Fibroblast of skin of right quadriceps (primary cell): Measurements from ENCODE around the gene CST1.
"Not testable (repeated sequence)": the region's sequence is repeated elsewhere in the genome, so short reads cannot be mapped to it uniquely, and the experiment has no call there.

Experiments
- DNase-seq: peaks from one replicate; pipeline ENCODE4 v3.0.0-alpha.2; 2013

CST1 gene

DNA sequence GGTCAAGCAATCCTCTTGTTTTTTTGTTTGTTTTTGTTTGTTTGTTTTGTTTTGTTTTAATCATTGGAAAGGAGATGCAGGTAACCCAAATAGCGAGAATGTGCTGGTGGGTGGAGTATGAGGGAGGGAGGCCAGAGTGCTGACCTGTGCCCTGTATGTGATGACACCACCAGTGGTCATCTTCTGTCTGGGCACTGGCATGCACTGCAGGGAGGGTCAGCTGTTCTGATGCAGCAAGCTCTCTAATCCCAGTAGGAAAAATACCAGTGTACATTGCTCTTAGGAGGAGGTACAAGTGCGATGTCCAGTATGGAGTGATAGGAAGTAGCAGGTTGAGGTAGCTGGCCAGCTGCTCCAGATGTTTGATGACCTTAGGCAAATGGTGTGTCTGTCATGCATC is 2.9 kb upstream of the CST1 start:
- no peak for DNase-seq

DNA sequence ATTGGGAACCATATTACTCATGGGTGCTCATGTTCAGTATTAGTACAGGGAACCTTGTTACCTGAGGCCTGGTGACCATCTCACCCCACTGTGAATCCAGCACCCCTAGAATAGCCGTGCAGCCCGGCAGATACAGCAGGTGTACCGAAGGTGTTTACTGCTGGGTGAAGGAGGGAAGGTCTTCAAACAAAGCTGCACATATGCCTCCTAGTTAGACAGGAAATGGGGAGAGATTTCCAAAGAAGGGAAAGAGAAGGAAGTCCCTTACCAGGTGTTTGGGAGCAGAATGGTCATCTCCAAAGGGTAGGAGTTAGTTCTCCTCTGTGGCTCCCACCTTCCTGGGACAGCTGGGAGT is 2.4 kb upstream of the CST1 start:
- DNase-seq = no peak

DNA sequence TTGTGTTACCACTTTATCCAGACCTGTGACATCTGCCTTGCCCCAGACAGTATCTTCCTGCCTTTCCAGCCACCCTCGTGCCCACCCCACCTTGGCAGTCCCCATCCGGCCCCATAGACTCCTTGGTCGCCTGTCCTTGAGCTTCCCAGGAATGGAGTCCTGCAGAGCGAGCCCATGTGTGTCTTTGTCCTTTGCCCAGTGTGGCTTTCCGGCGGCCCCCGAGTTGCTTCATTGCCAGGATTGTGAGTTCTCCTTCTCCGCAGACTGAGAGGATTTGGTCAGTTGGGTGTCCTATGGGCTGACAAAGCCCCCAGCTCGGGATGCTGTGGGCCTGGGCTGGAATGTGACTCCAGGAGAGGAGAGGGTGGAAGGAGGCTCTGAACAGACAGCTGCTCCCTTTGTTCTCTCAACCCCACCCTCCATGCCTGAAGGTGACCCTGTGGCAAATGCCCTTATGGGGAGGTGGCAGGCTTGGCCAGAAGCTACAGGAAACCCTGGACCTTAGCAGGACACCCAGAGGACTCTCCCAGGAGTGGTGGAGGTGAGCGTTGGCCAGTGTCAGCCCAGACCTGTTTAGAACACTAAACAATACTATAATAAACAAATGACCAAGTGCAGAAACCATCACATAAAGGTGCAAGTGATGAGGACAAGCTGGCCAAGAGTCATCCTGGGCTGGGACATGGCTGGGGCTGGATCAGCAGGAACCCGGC is 1.9 kb upstream of the CST1 start:
- DNase-seq = no peak

DNA sequence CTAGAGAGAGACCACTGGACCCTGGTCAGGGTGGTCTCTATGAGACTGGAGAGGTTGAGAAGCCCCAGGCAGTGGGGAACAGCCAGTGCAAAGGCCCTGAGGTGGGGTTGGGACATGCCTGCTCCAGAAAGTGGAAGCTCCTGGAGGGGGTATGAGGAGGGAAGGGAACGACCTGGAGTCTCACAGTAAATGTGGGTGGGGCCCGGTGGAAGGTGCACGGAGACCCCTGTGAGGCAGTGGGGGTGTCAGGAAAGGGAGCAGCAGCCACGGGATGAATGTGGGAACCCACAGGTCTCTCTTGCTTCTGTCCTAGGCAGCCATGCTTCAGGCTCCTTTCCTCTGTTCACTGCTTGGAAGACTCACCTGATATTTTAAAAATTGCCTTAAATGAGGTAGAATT is 1.3 kb upstream of the CST1 start:
- no peak for DNase-seq

DNA sequence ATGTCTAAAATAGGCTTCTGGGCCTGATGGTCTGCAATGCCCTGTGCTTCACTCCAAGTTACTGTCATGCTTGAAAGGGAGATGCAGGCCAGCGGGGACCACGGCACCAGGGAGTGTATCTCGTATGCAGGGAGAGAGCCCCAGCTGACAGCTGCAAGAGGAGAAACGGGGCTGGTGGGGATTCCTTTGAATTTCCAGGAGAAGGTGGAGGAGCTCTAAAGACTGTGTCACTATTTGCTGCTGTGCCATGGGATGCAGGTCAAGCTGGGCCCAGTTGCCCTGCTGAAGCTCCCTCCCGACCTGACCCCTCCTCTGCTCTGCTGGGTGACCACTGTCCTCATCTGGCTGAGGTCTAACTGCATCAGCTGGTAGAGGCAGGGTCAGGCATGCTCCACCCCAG is 989 bp downstream of the CST1 start:
- DNase-seq = no peak

DNA sequence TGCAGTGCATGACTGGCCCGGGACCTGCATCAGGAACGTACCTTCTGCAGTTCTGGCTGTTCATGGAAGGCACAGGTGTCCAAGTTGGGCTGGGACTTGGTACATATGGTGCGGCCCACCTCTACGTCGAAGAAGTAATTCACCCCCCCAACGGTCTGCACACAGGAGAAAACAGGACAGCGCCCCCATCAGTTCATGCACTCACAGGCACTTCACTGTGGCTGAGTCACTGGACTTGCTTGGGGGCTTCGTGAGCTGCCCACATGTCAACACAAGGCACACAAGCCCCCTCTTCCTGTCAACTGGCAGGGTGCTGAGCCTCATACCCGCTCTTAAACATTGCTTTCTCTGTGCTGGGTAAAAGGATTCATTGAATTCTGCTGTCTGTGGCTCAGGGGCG is 1.8 kb downstream of the CST1 start:
- not testable (repeated sequence) for DNase-seq

DNA sequence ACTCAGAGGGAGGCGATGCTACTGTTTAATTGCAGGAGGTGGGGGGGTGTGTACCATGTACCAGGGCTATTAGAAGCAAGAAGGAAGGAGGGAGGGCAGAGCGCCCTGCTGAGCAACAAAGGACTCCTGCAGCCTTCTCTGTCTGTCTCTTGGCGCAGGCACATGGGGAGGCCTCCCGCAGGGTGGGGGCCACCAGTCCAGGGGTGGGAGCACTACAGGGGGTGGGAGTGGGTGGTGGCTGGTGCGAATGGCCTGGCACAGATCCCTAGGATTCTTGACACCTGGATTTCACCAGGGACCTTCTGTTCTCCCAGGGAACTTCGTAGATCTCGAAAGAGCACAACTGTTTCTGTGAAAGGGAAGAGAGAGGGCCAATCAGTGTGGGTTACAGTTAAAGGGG is 3.2 kb downstream of the CST1 start:
- DNase-seq = not testable (repeated sequence)

DNA sequence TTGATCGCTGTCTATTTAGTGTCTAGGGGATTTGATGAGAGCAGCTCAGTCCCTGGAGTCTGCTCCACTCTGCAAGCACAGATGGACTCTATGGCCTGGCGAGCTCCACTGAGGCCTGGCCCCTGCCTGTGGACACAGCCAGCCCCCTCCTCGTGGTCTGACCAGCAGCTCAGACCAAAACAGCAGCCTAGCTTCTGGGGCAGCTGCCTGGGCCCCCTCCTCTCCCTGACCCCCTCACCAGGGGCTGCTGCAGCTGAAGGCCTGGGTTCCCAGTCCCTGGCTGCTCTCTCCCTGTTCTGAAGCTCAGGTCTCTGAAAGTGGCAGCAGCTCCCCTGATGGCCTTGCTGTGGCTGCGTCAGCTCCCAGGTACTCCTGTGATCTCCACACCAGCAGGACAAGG is 3.6 kb downstream of the CST1 start:
- not testable (repeated sequence) for DNase-seq

DNA sequence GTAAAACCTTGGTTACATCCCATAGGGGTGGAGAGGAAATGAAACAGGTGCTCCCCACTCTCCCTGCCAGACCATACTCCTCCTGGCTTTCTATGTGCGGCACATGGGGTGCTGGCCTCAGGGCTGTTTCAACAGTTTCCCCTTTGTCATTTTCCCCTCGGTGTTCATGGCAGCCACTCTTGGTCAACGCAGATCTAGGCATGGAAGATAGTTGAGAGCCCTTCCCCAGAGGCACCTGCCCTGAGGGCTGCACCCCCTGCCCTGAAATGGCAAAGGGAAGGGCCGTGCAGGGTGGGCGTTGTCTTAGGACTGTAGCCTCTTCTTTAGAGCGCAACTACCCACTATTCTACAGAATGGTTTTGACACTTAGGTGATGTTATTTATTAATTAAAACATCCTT is 4.4 kb downstream of the CST1 start:
- DNase-seq = no peak

DNA sequence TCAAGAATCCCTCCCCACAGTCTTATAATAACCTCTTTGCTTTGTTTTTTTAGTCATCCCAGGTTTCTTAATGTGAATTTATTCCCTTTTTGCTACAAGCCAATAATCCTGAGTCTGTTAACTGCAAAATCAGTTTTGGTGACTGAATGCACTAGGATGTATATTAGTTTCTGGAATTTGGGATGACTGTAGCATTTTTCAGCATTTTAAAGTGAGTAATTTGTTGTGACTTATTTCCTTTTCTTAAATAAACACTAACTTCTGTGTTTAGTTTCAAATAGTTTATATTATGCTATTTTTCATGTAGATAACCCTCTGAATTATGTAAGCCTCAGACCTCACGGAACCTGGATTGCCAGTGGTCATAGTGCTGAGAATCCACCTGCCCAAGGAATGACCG is 5.5 kb downstream of the CST1 start:
- DNase-seq = no peak

DNA sequence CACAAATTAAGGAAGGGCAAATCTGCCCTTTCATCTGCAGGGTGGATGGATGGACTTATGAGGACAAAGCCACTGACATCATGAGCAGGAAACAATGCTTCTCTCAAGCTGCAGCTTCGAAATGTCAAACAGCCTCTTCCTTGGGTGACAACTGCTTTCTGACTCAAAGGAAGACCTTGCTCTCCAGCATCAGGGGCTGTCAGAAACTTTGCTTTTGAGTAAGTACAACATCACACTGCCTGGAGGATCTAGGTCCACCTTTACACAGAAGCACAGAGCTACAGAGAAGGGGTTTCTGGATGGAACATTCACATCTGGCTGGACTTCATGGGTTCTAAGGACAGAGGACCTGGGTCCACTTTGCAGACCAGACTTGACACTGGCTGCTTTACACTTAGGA is 5.9 kb downstream of the CST1 start:
- DNase-seq = no peak

DNA sequence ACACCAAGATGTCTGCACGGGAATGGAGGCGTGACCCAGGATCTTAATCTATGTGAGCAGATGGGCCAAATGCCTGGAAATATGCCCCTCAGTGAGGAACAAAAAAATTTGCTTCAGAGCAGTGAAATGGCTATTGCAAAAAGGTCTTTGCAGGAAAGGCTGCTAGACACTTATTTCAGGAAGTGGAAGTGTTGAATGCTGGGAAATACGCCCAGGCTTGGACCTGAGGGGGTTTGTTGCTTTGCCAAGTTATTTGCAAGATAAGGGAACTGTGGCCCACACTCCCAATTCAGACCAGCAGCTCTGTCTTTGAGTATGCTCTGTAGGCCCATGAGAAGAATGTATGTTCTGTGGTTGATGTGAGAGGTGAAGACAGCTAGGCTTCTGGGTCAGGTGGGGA is 15.3 kb downstream of the CST1 start:
- DNase-seq = not testable (repeated sequence)

DNA sequence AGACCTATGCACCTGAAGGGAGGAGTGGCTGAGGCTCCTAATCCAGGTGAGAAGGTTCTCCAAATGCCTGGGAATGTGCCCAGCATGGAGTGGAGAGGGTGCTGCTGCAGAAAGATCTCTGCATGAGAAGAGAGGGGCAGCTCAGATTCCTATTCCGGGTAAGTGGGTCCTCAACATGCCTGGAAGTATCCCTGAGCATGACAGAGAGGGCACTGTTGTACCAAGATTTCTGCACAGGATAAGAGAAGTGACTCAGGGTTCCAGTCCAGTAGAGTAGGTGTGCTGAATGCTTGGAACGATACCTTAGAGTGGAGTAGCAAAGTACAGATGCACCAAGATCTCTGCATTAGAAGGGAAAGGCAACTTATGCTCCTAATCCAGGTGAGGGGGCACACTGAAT is 15.8 kb downstream of the CST1 start:
- DNase-seq = not testable (repeated sequence)

DNA sequence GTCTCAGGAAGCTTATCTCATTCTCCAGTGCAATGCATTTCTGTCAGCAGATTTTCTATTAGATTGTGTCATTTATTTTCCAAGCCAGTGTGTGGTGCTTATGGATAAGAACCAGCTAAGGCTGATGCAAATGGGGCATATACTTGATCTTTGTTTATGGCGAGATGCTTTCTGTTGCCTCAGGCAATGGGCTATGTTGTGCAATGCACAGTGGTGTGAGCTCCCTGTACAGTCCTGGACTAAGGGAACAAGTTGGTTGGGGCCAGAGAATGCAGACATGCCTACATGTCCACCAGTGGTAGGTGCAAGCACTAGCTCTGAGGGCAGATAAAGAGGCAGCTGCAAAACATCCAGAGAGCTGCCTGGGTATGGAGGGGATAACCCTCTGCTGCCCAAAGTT is 16.3 kb downstream of the CST1 start:
- DNase-seq = not testable (repeated sequence)

DNA sequence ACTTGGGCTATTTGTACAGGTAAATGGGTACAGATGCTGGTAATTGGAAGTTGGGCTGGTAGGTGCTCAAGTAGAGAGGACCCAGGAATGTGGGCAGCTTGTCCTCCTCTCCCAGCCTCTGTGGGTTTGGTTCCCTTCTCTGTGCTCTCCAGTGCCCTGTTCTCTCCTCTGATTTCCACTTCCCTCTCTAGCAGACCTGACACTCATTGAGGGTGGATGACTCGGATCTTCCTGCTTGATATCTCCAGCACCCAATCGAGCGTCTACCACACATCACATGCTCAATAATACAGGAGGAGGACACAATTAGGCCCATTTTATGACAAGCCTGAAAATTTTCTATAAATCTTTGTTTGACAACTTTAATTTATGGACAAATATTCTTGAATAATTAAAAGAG is 23.7 kb downstream of the CST1 start:
- no peak for DNase-seq

DNA sequence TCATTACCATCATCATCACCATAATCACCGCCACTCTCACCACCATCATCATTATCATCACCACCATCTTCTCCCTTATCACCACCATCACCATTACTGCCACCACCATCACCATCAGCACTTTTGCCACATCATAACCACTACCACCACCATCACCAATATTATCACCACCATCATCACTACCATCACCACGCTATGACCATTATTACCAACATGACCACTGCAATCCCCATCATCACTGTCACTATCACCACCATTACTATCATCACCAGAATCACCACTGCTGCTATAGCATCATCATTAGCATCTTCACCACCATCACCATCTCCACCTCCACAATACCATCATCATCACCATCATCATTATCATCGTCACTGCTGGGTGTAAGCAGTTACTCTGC is 25.6 kb downstream of the CST1 start:
- DNase-seq = no peak

DNA sequence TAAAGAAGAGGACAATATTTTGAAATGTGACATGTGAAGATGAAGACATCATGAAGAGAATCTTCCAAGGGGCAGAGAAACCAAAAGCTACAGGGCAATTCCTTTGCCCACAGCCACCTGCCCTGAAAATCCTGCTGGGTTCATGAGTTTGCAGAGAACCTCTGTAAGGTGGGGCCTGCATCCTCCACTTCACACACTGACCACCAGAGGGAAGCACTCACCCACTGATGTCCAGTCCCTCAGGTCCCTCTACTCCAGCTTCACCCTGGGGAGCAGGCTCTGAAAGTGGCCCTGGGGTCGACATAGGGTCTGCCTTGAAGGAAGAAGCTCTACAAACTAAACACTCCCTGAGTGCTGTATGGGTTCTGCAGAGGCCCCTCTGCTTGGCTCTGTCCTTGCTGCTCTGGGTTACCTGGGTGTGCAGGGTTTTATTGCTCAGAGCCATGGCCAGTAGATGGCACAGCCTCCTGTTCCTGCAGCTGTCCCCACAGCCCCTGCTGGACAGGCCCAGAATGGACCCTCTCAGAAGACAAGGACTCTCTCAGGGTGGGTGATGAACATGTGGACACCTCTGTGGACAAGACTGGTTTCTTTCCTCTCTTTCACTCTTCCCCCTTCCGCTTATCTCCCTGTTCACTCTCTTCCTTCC is 27.0 kb downstream of the CST1 start:
- DNase-seq = not testable (repeated sequence)

DNA sequence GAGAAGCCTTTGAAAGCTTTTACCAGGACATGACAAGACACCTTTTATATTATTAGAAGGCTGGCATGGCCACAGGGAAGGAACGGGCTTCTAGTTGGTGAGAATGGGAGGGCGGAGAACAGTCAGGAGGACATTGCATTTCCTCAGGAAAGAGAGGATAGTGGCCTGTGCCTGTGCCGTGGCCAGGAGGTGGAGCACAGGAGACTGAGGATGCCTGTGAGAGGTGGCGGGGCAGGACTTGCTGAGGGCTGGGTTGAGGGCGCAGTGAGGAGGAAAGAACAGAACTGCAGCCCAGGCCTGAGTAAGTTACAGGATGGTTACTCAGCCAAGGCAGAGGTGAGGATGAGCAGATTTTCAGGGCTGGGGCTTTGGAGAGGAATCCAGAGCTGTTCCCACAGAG is 27.9 kb downstream of the CST1 start:
- not testable (repeated sequence) for DNase-seq

DNA sequence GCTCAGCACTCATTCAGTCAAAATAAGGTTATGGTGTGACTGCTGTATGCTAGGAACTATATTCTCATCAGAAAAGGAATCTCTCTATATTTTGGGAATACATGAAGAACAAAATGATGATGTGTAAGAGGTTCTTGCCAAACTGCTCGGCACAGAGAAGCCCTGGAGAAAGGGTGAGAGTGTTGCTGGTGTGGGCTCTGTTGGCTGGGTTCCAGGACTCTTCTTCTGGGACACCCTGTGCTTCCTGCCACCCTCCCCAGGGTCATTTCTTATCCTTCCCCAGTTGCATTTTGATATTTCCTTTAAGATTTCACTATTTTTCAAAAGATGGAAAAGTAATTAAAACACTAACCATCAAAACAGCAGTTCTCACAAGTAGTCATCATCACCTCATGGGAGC is 28.8 kb downstream of the CST1 start:
- DNase-seq = no peak

DNA sequence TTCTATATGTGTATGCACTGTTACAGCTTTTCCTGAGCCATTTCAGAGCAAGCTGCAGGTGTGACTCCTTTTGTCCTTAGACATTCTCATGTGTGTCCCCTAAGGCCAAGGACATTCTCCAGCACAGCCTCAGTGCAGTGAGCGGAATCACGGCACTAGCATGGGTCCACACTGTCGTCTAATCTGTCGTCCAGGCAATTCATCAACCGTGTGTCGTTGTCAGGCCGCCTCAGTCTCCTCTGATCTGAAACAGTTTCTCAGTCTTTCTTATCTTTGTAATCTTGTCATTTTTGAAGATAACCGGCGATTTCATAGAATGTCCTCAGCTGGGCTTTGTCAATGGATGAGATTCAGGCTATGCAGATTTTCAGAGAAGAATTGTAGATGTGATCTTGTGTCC is 31.4 kb downstream of the CST1 start:
- DNase-seq = not testable (repeated sequence)

DNA sequence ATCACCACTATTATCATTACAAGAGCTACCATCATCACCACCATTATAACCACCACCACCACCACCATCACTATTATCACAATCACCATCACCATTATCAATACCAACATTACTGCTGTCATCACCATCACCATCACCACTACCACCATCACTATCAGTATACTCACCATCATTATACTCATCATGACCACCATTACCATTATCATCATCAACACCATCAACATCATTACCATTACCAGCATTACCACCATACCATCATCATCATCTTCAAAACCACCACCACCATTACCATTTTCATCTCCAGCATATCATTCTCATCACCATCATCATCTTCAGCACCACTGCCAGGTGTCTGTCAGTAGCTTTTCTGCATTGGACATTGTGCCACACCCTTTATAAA is 39.0 kb downstream of the CST1 start:
- DNase-seq = not testable (repeated sequence)

DNA sequence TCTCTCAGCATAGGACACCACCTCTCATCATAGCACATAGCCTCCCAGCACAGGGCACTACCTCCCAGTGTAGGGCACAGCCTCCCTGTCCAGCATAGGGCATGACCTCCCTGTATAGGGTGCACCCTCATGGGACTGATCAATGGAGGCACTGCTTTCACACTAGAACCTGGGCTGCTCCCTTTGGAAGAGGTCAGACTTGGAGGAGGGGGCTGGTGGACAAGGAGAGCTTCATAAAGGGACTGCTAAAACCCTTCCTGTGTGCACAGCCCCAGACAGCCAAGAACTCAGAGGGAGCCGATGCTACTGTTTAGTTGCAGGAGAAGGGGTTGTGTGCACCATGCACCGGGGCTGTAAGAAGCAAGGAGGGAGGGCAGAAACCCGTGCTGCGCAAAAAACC is 40.0 kb downstream of the CST1 start:
- no peak for DNase-seq

DNA sequence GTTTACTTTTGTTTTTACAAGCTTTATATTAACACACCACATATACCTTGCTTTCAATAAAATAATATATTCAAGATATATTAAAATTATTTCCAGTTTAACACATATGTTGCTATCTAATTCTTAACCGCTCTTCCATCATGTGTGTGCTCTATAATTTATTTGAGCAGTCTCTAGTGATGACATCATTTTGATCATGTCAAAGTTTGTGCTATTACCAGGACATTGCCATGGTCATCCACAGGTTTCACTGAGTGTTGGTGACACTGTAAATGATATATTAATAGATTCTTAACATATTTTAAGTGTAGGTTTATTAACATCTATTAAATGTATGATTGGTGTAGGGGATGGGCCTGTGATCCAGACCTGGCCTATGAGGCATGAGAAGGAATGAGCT is 44.8 kb downstream of the CST1 start:
- no peak for DNase-seq

DNA sequence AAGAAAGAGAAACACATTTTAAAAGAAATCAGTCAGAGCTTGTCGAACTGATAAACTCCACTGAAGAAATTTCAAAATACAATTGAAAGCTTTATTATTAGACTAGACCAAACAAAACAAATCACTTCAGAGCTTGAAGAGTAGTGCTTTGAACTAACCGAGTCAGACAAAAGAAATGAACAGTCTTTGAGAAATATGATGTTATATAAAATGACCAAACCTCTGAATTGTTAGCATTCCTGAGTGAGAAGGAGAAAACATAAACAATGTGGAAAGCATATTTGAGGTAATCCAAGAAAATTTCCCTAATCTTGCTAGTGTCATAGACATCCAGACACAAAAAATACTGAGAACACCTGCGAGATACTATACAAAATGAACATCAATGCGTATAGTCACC is 48.7 kb downstream of the CST1 start:
- no peak for DNase-seq

DNA sequence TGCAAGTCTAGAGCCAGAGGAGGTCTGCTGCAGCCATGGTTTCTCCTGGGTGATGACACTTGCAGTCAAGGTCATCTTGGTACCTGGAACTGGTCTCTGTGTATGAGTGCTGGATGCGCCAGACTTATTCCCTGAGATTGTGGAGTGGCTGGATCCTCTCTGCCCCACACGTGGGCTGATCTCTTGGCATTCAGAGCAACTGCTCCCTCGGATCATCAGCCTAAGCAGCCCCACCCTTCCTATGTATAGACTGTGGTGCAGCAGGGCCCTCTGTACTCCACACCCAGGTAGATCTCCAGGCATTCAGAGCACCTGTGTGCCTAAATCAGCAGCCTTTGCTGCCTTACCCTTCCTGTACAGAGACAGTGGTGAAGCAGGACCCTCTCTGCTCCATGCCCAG is 49.8 kb downstream of the CST1 start:
- no peak for DNase-seq
